DOHH2 (cell line): ENCODE measurements around the gene SH3GL3.

Experiments used
- EZH2phosphoT487 ChIP-seq: fragments of 200-600 bp; sonication (generic); IDR thresholded peaks from 2 replicates; pipeline ENCODE4 v1.6.1; 2017; ENCODE audit warnings: borderline replicate concordance, mild to moderate bottlenecking, antibody characterized with exemption, low read length, moderate library complexity, mixed read lengths
- TF ChIP-seq, protein P1 (sequence below): fragments of 200-600 bp; sonication (generic); IDR thresholded peaks from one replicate; pipeline ENCODE4 v1.5.1; 2014; ENCODE audit warnings: antibody characterized with exemption, mild to moderate bottlenecking, low read depth, low read length; ENCODE audit not compliant: poor library complexity, severe bottlenecking

DNA sequence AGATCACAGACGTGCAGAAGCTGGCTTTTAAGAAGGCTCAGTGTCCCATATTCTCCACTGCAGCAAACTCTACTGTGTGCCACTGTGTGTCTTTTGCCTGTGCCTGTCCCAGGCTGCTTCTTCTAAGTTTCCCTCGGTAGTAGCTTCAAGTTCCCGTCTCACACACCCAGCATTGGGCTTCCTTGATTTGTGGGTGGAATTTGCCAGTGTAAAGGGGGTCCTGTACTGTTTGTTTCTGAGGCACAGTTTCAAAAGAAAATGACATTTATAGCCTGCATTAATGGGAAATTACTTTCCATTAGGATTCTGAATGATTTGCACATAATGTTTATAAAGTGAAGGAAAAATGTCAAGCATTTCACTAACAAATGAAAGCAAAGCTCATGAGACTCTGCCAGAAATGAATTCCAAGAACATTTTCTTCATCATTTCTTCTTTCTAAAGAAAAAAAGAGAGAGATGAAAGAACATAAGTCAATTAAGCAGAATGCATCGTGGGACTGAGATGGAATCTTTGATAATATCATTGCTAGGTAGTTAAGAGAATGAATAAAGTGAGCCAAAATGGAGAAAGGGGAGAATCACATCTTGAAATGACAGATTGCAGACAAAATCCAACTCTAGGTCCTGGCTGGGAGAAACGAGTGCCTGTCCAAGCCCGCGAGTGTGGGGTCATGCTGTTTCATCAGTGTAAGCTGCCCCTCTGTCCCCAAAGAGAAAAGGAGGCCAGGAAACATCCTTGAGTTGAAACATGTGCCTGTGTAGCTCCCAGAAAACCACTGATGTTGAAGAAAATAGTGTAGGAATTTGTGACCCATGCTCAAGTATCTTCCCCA lies 158.2 kb downstream of the SH3GL3 start:
- TF ChIP-seq, protein P1, sequence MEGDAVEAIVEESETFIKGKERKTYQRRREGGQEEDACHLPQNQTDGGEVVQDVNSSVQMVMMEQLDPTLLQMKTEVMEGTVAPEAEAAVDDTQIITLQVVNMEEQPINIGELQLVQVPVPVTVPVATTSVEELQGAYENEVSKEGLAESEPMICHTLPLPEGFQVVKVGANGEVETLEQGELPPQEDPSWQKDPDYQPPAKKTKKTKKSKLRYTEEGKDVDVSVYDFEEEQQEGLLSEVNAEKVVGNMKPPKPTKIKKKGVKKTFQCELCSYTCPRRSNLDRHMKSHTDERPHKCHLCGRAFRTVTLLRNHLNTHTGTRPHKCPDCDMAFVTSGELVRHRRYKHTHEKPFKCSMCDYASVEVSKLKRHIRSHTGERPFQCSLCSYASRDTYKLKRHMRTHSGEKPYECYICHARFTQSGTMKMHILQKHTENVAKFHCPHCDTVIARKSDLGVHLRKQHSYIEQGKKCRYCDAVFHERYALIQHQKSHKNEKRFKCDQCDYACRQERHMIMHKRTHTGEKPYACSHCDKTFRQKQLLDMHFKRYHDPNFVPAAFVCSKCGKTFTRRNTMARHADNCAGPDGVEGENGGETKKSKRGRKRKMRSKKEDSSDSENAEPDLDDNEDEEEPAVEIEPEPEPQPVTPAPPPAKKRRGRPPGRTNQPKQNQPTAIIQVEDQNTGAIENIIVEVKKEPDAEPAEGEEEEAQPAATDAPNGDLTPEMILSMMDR: no peak
- TF ChIP-seq EZH2phosphoT487: no peak
